HG02970 (cell line): ENCODE measurements around the gene XPO5.
"Not testable (repeated sequence)": the region's sequence is repeated elsewhere in the genome, so short reads cannot be mapped to it uniquely, and the experiment has no call there.

Source experiments
- ATAC-seq: cut with Tn5 transposase; IDR thresholded peaks from one replicate; pipeline ENCODE4 v1.9.1; 2021; ENCODE audit warnings: mild to moderate bottlenecking, moderate library complexity, moderate number of reproducible peaks; ENCODE audit not compliant: unreplicated experiment, low FRiP score

XPO5 gene

GRCh38 chr6:43499028-43499815, 76.6 kb downstream of the XPO5 start:
- no peak for ATAC-seq

- not testable (repeated sequence) for ATAC-seq
Measured at GRCh38 chr6:43498291-43498690, 77.5 kb downstream of the XPO5 start.

GRCh38 chr6:43497689-43498088, 78.1 kb downstream of the XPO5 start:
- no peak for ATAC-seq

- no peak for ATAC-seq
Measured at GRCh38 chr6:43497129-43497396, 78.8 kb downstream of the XPO5 start.

- ATAC-seq, result no peak
Measured at GRCh38 chr6:43496370-43497128, 79.3 kb downstream of the XPO5 start.

- ATAC-seq, result no peak
Measured at GRCh38 chr6:43495409-43495941, 80.4 kb downstream of the XPO5 start.

GRCh38 chr6:43494766-43495165, 81.1 kb downstream of the XPO5 start:
- no peak for ATAC-seq

- ATAC-seq, result no peak
Measured at GRCh38 chr6:43494321-43494720, 81.5 kb downstream of the XPO5 start.

GRCh38 chr6:43493833-43494232, 82.0 kb downstream of the XPO5 start:
- no peak for ATAC-seq

- ATAC-seq, result no peak
Measured at GRCh38 chr6:43493230-43493629, 82.6 kb downstream of the XPO5 start.

GRCh38 chr6:43492673-43493072, 83.2 kb downstream of the XPO5 start:
- no peak for ATAC-seq

- ATAC-seq, result no peak
Measured at GRCh38 chr6:43491750-43492661, 83.8 kb downstream of the XPO5 start.

- no peak for ATAC-seq
Measured at GRCh38 chr6:43490523-43490939, 85.3 kb downstream of the XPO5 start.

GRCh38 chr6:43489277-43490072, 86.4 kb downstream of the XPO5 start:
- no peak for ATAC-seq

- ATAC-seq, result no peak
Measured at GRCh38 chr6:43488667-43489276, 87.1 kb downstream of the XPO5 start.

GRCh38 chr6:43481591-43482236, 94.1 kb downstream of the XPO5 start:
- no peak for ATAC-seq

- ATAC-seq, result no peak
Measured at GRCh38 chr6:43481075-43481474, 94.8 kb downstream of the XPO5 start.

GRCh38 chr6:43478008-43478372, 97.8 kb downstream of the XPO5 start:
- ATAC-seq, result no peak
